HUES6 (cell line): ENCODE measurements around the gene ZNF503.

Experiments
- H3K27ac ChIP-seq: 2 replicates; pipeline ENCODE4 v1.7.0; 2013; ENCODE audit warnings: low read depth, mild to moderate bottlenecking, low read length, inconsistent platforms
- H3K27me3 ChIP-seq: 2 replicates; pipeline ENCODE4 v1.6.1; 2013; ENCODE audit warnings: low read length; ENCODE audit not compliant: control insufficient read depth, insufficient read depth
- H3K36me3 ChIP-seq: 2 replicates; pipeline ENCODE4 v1.6.1; 2013; ENCODE audit warnings: low read length; ENCODE audit not compliant: control insufficient read depth, insufficient read depth
- H3K4me1 ChIP-seq: 2 replicates; pipeline ENCODE4 v1.6.1; 2013; ENCODE audit warnings: low read length; ENCODE audit not compliant: control insufficient read depth, insufficient read depth
- H3K4me3 ChIP-seq: 2 replicates; pipeline ENCODE4 v1.5.1; 2013; ENCODE audit warnings: low read depth, low read length
- H3K9ac ChIP-seq: one replicate; pipeline ENCODE4 v1.6.1; 2013; ENCODE audit warnings: mild to moderate bottlenecking, low read length
- H3K9me3 ChIP-seq: 2 replicates; pipeline ENCODE4 v1.6.1; 2013; ENCODE audit warnings: low read depth, low read length; ENCODE audit not compliant: control insufficient read depth, insufficient read depth

The ZNF503 gene

DNA sequence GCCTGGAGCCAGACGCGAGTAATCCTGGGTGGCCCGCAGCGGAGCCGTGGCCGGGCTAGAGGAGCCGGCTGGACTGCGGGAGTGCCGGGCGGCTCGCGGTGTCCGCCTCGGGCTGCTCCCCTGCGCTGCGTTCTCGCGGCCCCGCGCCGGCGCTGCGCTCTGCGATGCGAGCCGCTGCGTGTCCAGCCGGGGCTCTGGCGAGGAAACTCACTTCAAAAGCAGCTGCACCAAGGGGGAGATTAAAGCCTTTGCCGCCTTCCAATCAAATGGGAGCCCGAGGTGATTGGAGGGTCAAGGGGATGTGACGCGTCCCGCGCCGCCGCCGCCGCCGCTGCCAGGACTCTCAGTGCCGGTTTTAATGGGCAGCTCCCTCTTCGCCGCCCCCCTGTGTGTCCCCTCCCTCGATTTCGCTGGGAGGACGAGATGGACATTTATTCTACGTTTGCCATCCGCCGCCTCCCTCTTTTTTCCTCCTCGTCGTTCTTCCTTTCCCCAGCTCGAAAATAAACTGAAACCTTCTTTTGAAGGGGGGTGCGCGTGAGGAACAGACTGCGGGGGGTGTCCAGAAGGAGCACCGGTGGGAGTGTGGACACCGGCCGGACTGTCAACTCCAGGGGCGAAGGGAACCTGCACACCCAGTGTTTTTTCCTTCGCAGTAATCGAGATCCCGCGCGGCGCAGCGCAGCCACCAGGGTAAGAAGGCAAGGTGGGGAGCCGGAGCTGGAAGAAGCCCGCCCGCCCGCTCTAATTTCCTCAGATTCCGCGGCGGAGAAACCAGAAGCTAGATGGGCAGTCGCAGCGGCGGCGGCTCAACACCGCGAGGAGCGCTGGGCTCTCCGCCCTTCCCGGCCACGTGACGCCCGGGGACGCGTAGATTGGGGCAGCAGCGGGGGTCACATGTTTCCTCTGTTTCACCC lies at the start of gene ZNF503:
ZNF503 (minus strand) TSS at position 196 of the 917 bp plus-strand sequence. CDS start 345 bp downstream, outside the sequence.
- peaks cover 92% of the 10 kb centered on the region for H3K27me3 ChIP-seq
- H3K27ac ChIP-seq, result no peak within 1 kb of the TSS; the same call in 1 of the 2 replicates
- peak within 1 kb of the TSS; percentile 78 for H3K4me3 ChIP-seq
- H3K9me3 ChIP-seq, result no peaks in the 10 kb centered on the region
- peak within 1 kb of the TSS; percentile 94 for H3K9ac ChIP-seq
- H3K4me1 ChIP-seq, result peaks cover 44% of the 10 kb centered on the region
- H3K36me3 ChIP-seq, result no peaks in the 10 kb centered on the region

GRCh38 chr10:75450644-75451640 lies 49.4 kb upstream of the ZNF503 start:
- Histone ChIP-seq H3K4me3 (peak overlapping the region; percentile 20), H3K27me3 (peaks cover 45% of the 10 kb centered on the region), H3K27ac (no peak overlapping the region)

GRCh38 chr10:75450075-75450445 lies 48.5 kb upstream of the ZNF503 start:
- Histone ChIP-seq H3K9ac (no peak overlapping the region), H3K27me3 (peaks cover 44% of the 10 kb centered on the region), H3K27ac (no peak overlapping the region), H3K9me3 (peaks cover 8% of the 10 kb centered on the region), H3K4me1 (peaks cover 35% of the 10 kb centered on the region), H3K36me3 (no peaks in the 10 kb centered on the region), H3K4me3 (peak overlapping the region; percentile 20)

More at GRCh38 chr10:75450644-75451640, 49.4 kb upstream of the ZNF503 start:
- no peak overlapping the region for H3K9ac ChIP-seq
- no peaks in the 10 kb centered on the region for H3K36me3 ChIP-seq
- peaks cover 8% of the 10 kb centered on the region; the same call in 1 of the 2 replicates for H3K9me3 ChIP-seq
- peaks cover 35% of the 10 kb centered on the region for H3K4me1 ChIP-seq

DNA sequence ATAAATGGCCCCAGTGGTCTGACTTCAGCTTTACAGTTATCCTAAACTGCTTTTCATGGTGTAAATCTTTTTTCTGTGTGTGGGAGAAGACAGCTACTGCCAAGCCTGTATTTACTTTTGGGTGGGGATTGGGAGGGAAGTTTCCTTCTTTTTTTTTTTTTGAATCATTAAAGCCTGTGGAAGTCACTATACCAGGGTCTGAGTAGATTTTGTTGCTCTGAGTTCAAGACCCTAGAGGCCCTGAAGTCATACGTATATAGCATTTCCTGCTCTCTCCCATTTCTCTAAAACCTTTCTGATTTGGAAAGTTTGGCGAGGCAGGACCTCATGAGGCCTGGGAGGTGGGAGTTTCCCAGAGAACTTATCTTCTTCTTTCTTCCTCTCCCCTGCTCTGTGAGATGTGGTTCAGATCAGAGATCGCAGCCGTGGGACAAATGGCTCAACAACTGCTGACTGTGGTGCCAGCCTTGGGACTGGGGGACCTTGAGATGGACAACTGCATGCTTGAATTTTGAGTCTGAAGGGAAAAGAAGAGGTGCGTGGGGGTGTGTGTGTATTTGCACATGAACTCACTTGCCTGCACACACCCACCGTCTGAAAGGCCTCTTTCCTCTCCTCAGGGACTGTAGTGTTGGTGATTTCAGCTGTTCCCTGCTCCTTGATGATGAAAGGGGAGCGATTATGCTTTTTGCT lies 48.0 kb upstream of the ZNF503 start:
- Histone ChIP-seq H3K9me3 (peaks cover 13% of the 10 kb centered on the region), H3K9ac (no peak overlapping the region), H3K27me3 (peaks cover 44% of the 10 kb centered on the region), H3K4me3 (no peak overlapping the region), H3K27ac (no peak overlapping the region), H3K36me3 (no peaks in the 10 kb centered on the region), H3K4me1 (peaks cover 35% of the 10 kb centered on the region)

DNA sequence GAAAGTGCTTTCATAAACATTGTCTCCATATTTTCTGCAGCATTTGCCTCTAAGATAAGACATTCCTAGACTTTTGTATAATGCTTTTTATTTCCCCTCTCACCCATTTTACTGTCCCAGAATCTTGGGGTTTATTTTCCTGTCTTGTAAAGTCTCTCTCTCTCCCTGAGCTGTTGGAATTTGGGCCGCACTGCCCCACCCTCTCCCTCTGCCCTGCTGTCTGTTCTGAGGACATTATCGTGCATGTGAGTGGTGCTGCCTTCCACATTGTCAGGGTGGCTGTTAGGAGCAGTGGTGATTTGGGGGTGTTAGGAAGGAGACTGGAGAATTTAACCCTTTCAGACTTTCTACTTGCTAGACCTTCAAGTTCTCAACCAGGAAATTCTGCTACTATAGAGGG lies 46.6 kb upstream of the ZNF503 start:
- Histone ChIP-seq H3K27me3 (peaks cover 35% of the 10 kb centered on the region), H3K36me3 (no peaks in the 10 kb centered on the region), H3K27ac (no peak overlapping the region), H3K4me1 (peaks cover 35% of the 10 kb centered on the region), H3K4me3 (no peak overlapping the region), H3K9me3 (peaks cover 23% of the 10 kb centered on the region), H3K9ac (no peak overlapping the region)

GRCh38 chr10:75446508-75446907 lies 44.9 kb upstream of the ZNF503 start:
- no peak overlapping the region for H3K4me3 ChIP-seq
- H3K27me3 ChIP-seq, result peaks cover 19% of the 10 kb centered on the region
- no peaks in the 10 kb centered on the region for H3K36me3 ChIP-seq
- no peak overlapping the region for H3K9ac ChIP-seq
- peaks cover 24% of the 10 kb centered on the region for H3K4me1 ChIP-seq
- peaks cover 25% of the 10 kb centered on the region for H3K9me3 ChIP-seq
- H3K27ac ChIP-seq, result no peak overlapping the region

GRCh38 chr10:75444781-75445386 lies 43.3 kb upstream of the ZNF503 start:
- peaks cover 8% of the 10 kb centered on the region for H3K4me1 ChIP-seq
- no peak overlapping the region for H3K27ac ChIP-seq
- peaks cover 25% of the 10 kb centered on the region for H3K9me3 ChIP-seq
- H3K9ac ChIP-seq, result no peak overlapping the region
- peaks cover 11% of the 10 kb centered on the region for H3K27me3 ChIP-seq
- no peaks in the 10 kb centered on the region for H3K36me3 ChIP-seq
- H3K4me3 ChIP-seq, result no peak overlapping the region

DNA sequence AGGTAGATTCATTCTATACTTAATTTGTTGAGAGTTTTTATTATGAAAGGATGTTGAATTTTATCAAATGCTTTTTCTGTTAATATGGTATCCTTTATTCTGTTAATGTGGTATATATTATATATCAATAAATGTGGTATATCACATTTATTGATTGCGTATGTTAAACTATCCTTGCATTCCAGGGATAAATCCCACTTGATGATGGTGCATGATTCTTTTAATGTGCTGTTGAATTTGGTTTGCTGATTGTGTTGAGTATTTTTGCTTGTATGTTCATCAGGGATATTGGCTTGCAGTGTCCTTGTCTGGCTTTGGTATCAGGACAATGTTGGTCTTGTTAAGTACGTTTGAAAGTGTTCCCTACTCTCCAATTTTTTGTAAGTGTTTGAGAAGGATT lies 41.8 kb upstream of the ZNF503 start:
- H3K36me3 ChIP-seq, result no peaks in the 10 kb centered on the region
- H3K9me3 ChIP-seq, result peaks cover 25% of the 10 kb centered on the region
- H3K9ac ChIP-seq, result no peak overlapping the region
- no peak overlapping the region for H3K27ac ChIP-seq
- peaks cover 7% of the 10 kb centered on the region; the same call in 1 of the 2 replicates for H3K4me1 ChIP-seq
- H3K4me3 ChIP-seq, result no peak overlapping the region
- H3K27me3 ChIP-seq, result peaks cover 22% of the 10 kb centered on the region

GRCh38 chr10:75441682-75442081 lies 40.1 kb upstream of the ZNF503 start:
- Histone ChIP-seq H3K27me3 (peaks cover 39% of the 10 kb centered on the region), H3K9me3 (peaks cover 21% of the 10 kb centered on the region), H3K4me1 (0 out of 2 replicates have a peak, but pooled peaks cover 7% of the 10 kb centered on the region), H3K4me3 (no peak overlapping the region), H3K9ac (no peak overlapping the region), H3K27ac (no peak overlapping the region), H3K36me3 (no peaks in the 10 kb centered on the region)

- Histone ChIP-seq H3K4me3 (no peak overlapping the region), H3K9me3 (peaks cover 17% of the 10 kb centered on the region), H3K9ac (no peak overlapping the region), H3K4me1 (0 out of 2 replicates have a peak, but pooled peaks cover 7% of the 10 kb centered on the region), H3K27me3 (peaks cover 44% of the 10 kb centered on the region), H3K27ac (no peak overlapping the region), H3K36me3 (no peaks in the 10 kb centered on the region)
These were observed 39.6 kb upstream of the ZNF503 start for GRCh38 chr10:75441196-75441595.
